ENCODE data around the gene KCTD12.
A peak's percentile ranks its signal among the peaks of the same experiment; 100 is the strongest.
"Not testable (repeated sequence)": the region's sequence is repeated elsewhere in the genome, so short reads cannot be mapped to it uniquely, and the experiment has no call there.

Gene KCTD12

GRCh38 chr13:76927955-76928354, 41.8 kb upstream of the KCTD12 start:
- no peak overlapping the region for H3K4me3 ChIP-seq (ENCODE audit: low read depth, low read length)
- no peaks in the 10 kb centered on the region for H3K4me1 ChIP-seq
- no peak for DNase-seq
- H3K36me3 ChIP-seq, result no peaks in the 10 kb centered on the region
- H3K9me3 ChIP-seq, result no peaks in the 10 kb centered on the region
- H3K27me3 ChIP-seq, result no peaks in the 10 kb centered on the region
- TF ChIP-seq, protein P1, sequence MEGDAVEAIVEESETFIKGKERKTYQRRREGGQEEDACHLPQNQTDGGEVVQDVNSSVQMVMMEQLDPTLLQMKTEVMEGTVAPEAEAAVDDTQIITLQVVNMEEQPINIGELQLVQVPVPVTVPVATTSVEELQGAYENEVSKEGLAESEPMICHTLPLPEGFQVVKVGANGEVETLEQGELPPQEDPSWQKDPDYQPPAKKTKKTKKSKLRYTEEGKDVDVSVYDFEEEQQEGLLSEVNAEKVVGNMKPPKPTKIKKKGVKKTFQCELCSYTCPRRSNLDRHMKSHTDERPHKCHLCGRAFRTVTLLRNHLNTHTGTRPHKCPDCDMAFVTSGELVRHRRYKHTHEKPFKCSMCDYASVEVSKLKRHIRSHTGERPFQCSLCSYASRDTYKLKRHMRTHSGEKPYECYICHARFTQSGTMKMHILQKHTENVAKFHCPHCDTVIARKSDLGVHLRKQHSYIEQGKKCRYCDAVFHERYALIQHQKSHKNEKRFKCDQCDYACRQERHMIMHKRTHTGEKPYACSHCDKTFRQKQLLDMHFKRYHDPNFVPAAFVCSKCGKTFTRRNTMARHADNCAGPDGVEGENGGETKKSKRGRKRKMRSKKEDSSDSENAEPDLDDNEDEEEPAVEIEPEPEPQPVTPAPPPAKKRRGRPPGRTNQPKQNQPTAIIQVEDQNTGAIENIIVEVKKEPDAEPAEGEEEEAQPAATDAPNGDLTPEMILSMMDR (IDR thresholded peaks at IDR 0.05; ENCODE audit: low read depth, low read length), result no peak

GRCh38 chr13:76925115-76925514, 38.9 kb upstream of the KCTD12 start:
- no peaks in the 10 kb centered on the region for H3K9me3 ChIP-seq
- H3K4me3 ChIP-seq (ENCODE audit: low read depth, low read length), result no peak overlapping the region
- TF ChIP-seq, protein P1 (IDR thresholded peaks at IDR 0.05; ENCODE audit: low read depth, low read length), result no peak
- no peaks in the 10 kb centered on the region for H3K4me1 ChIP-seq
- H3K36me3 ChIP-seq, result no peaks in the 10 kb centered on the region
- no peak for DNase-seq
- no peaks in the 10 kb centered on the region for H3K27me3 ChIP-seq

DNA sequence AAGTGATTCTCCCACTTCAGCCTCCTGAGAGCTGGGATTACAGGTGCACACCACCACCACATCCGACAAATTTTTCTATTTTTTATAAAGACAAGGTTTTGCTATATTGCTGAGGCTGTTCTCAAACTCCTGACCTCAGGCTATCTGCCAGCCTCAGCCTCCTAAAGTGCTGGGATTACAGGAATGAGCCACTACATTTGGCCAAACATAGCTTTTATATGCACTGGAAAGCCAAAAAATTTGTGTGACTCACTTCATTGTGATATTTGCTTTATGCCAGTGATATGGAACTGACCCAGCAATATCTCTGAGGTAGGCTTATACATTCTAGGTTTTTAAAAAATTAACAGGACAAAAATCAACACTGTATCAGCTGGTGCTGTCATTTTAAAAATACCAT, 35.3 kb upstream of the KCTD12 start:
- Histone ChIP-seq H3K27me3 (no peaks in the 10 kb centered on the region), H3K9me3 (no peaks in the 10 kb centered on the region), H3K4me3 (ENCODE audit: low read depth, low read length) (no peak overlapping the region), H3K4me1 (peaks cover 14% of the 10 kb centered on the region), H3K36me3 (no peaks in the 10 kb centered on the region)
- no peak for DNase-seq
- TF ChIP-seq, protein P1 (IDR thresholded peaks at IDR 0.05; ENCODE audit: low read depth, low read length), result no peak

GRCh38 chr13:76917755-76918481, 31.7 kb upstream of the KCTD12 start:
- not testable (repeated sequence) for H3K27me3 ChIP-seq; H3K4me3 ChIP-seq (ENCODE audit: low read depth, low read length); H3K9me3 ChIP-seq; H3K36me3 ChIP-seq
- peak; percentile 89 for DNase-seq
- H3K4me1 ChIP-seq, result peaks cover 14% of the 10 kb centered on the region

- TF ChIP-seq, protein P1 (IDR thresholded peaks at IDR 0.05; ENCODE audit: low read depth, low read length), result no peak
Observed at GRCh38 chr13:76917095-76917494, 30.9 kb upstream of the KCTD12 start.

GRCh38 chr13:76913898-76914297, 27.7 kb upstream of the KCTD12 start:
- no peaks in the 10 kb centered on the region for H3K27me3 ChIP-seq
- no peak for DNase-seq
- TF ChIP-seq, protein P1 (IDR thresholded peaks at IDR 0.05; ENCODE audit: low read depth, low read length), result no peak

More at GRCh38 chr13:76917095-76917494, 30.9 kb upstream of the KCTD12 start:
- Histone ChIP-seq H3K27me3 (no peaks in the 10 kb centered on the region), H3K4me3 (ENCODE audit: low read depth, low read length) (no peak overlapping the region), H3K36me3 (no peaks in the 10 kb centered on the region), H3K9me3 (no peaks in the 10 kb centered on the region), H3K4me1 (peaks cover 14% of the 10 kb centered on the region)
- no peak for DNase-seq

More at GRCh38 chr13:76913898-76914297, 27.7 kb upstream of the KCTD12 start:
- Histone ChIP-seq H3K4me1 (peaks cover 14% of the 10 kb centered on the region), H3K9me3 (no peaks in the 10 kb centered on the region), H3K4me3 (ENCODE audit: low read depth, low read length) (no peak overlapping the region), H3K36me3 (no peaks in the 10 kb centered on the region)
